Pancreas (tissue), 10 donors: Measurements from ENCODE around the gene CASP4. TPM values are rescaled to one million over a fixed set of nuclear protein-coding genes. Genes with fewer than 3 reads are reported as not detected.

ENCODE experiments used
- ATAC-seq, 4 donors: fragments of 200-7000 bp; cut with Tn5 transposase; one replicate each; pipeline versions ENCODE4 v1.8.0 to v1.9.1; 2020; ENCODE audit warnings: mild to moderate bottlenecking in 4 of 4, moderate library complexity in 4 of 4
- DNase-seq, 6 donors: peaks; one replicate each; pipeline ENCODE4 v3.0.0-alpha.2; 2020
- FAIRE-seq: peaks from 2 replicates; lab custom pipeline; 2012; peaks lifted over from hg19 to GRCh38; lab: Jason Lieb, UNC
- H3K27ac ChIP-seq, 4 donors: fragments of 200-600 bp; sonication (generic); 1 replicate in 3 of 4; 2 replicates in 1 of 4; pipeline versions ENCODE4 v1.5.0 to v1.8.0; 2020
- H3K27me3 ChIP-seq, 4 donors: fragments of 200-600 bp; one replicate each; pipeline ENCODE4 v1.8.0; 2021
- H3K36me3 ChIP-seq, 3 donors: fragments of 200-600 bp; sonication (generic) in 1 of 3; one replicate each; pipeline versions ENCODE4 v1.5.0 to v1.8.0; 2020 to 2021
- H3K4me1 ChIP-seq, 3 donors: fragments of 200-600 bp; one replicate each; pipeline ENCODE4 v1.8.0; 2021
- H3K4me3 ChIP-seq, 4 donors: fragments of 200-600 bp; sonication (generic) in 2 of 4; one replicate each; pipeline versions ENCODE4 v1.5.0 to v1.8.0; 2020 to 2021
- H3K9me3 ChIP-seq, 4 donors: fragments of 200-600 bp; one replicate each; pipeline ENCODE4 v1.8.0; 2021
- WGBS, 2 donors: extraction: QIAGEN DNeasy Blood & Tissue Kit; methylation state at CpG; one replicate each; pipeline ENCODE4 v1.1.7; 2013; 5-methylcytosine and 5-hydroxymethylcytosine counted together
- intact Hi-C, 3 donors: fragments of 100-400 bp; cut with DNase I; formaldehyde crosslinking; loops; one replicate each; pipeline versions ENCODE4 v1.11.1 to v1.14.2; 2022
- polyA plus RNA-seq, 2 donors: library from polyadenylated mRNA; stranded (reverse); fragments of 200-250 nt; gene quantifications; one replicate each; pipeline ENCODE4 v1.2.3, GENCODE V29; 2013
- total RNA-seq, 6 donors: library from RNA; stranded (reverse); fragmentation: NEBNext Ultra II Directional in 4 of 6; extraction: Animal tissue kit (Norgen Biotek cat#: 25700) in 4 of 6; gene quantifications; one replicate each; pipeline versions ENCODE4 v1.2.1 to v1.2.4, GENCODE V29; 2021 to 2023
- TF ChIP-seq, protein P1 (sequence below), 4 donors: fragments of 200-600 bp; sonication (generic) in 3 of 4; IDR thresholded peaks; one replicate each; pipeline versions ENCODE4 v1.5.0 to v1.8.0; 2021; ENCODE audit warnings: antibody characterized with exemption in 4 of 4
- donor health status: healthy with polysubstance abuse.
- donor health status: DM: no; HTN: no; CAD: no; lungs with moderate emphysema.
- donor health status: DM: no; HTN: no; CAD: no.
- donor health status: control.
- donor health status: control.
- donor health status: Bipolar disorder and iron deficiency.
- donor health status: DM: yes; HTN: yes; CAD: no.
- donor health status: DM: no; HTN: no; CAD: no.
- donor health status: DM: no; HTN: no; CAD: no.
- donor health status: DM: yes; HTN: yes; CAD: no.

Gene CASP4
- 10 to 100 TPM; 29.7 to 60.8 (median 42.9) TPM for total RNA-seq
- polyA plus RNA-seq = 10 to 100 TPM; 39.2 to 46.0 TPM

DNA sequence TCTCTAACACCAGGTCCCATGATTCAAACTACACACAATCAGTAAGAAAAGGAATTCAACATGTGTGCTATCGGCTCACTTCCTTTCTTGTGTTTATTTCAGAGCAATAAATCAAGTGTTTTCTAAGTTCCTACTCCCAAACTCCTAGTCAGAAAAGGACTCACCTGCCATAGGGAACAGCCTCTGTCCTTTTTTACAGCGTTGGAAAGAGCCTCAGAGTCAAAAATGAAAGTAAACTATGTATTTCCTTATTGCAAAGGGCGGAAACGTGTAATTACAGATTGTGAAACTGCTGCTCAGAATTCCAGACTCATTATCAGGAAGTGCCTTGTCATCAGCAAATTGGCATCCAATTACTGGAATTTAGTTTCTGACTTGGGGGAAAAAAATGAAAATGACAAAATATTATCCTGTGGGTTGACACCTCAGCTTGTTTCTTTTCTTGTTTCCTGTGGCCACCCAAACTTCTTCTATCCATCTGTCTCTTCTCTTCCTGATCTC is at the start of gene CASP4:
TSS of gene CASP4 (minus strand) at position 220 of the 501 bp plus-strand sequence. CDS start at position 171, 49 bp downstream.
- Histone ChIP-seq H3K4me3 (peak within 1 kb of the TSS; percentile 6 to 53 (median 42)), H3K36me3 (no peaks in the 10 kb centered on the region), H3K4me1 (peaks cover 0 to 21% (median 14%) of the 10 kb centered on the region in 3 donors), H3K27ac (peak within 1 kb of the TSS; percentile 68 to 92 (median 80)), H3K9me3 (no peaks in the 10 kb centered on the region), H3K27me3 (no peaks in the 10 kb centered on the region)
- ATAC-seq (peak; percentile 87 to 94 (median 88)), FAIRE-seq (peak; percentile 88), DNase-seq (peak in 3 of 6 donors; percentile 19 to 33 (median 22))
- 0 to 1% methylated on average over 4 of the region's 4 CpGs for WGBS, 2 donors
- TF ChIP-seq, protein P1, sequence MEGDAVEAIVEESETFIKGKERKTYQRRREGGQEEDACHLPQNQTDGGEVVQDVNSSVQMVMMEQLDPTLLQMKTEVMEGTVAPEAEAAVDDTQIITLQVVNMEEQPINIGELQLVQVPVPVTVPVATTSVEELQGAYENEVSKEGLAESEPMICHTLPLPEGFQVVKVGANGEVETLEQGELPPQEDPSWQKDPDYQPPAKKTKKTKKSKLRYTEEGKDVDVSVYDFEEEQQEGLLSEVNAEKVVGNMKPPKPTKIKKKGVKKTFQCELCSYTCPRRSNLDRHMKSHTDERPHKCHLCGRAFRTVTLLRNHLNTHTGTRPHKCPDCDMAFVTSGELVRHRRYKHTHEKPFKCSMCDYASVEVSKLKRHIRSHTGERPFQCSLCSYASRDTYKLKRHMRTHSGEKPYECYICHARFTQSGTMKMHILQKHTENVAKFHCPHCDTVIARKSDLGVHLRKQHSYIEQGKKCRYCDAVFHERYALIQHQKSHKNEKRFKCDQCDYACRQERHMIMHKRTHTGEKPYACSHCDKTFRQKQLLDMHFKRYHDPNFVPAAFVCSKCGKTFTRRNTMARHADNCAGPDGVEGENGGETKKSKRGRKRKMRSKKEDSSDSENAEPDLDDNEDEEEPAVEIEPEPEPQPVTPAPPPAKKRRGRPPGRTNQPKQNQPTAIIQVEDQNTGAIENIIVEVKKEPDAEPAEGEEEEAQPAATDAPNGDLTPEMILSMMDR (IDR thresholded peaks at IDR 0.05) = no peak
- intact Hi-C loops = no loop called here

DNA sequence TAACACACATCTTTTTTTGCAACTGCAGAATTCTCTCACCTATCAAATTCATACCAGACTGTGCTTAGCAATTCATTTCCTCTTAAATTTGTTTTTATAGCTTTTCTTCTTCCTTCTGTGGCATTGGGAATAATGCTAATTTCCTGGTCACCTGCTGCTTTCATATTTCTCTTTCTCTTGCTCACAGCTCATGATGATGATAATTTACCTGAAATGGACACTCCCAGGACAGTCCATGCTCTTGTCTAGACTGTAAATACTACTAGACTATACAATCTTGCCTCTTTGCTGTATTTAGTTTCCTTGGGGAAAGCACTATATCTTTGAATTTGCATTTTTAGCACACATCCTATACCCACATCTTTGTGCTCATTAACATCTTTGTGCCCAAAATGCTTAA is 39.1 kb upstream of the CASP4 start:
- DNase-seq = no peak
- Histone ChIP-seq H3K27ac (no peak overlapping the region), H3K27me3 (no peaks in the 10 kb centered on the region), H3K9me3 (no peaks in the 10 kb centered on the region), H3K4me1 (no peaks in the 10 kb centered on the region), H3K36me3 (no peaks in the 10 kb centered on the region), H3K4me3 (no peak overlapping the region)
- intact Hi-C loops = no loop called here
- no peak for ATAC-seq
- TF ChIP-seq, protein P1 (IDR thresholded peaks at IDR 0.05) = no peak
- FAIRE-seq = no peak

DNA sequence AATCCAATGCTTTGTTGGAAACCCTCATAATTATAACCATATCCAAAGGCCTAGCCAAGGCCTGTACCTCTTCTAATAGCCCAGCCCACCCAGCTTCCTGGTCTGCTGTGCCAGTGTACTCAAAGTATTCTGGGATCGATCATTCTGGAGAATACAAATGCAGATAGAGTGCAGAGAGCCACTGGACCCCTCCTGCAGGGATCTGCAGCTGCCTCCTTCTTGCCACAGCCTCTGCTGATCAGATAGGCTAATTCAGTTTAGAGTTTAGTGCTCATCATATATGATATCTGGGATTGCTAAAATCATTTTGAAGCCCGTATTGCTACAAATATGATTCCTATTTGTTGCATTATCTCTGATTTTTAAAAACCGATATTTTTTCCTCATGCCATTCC is 37.1 kb upstream of the CASP4 start:
- intact Hi-C loops = no loop called here
- 62 to 63% methylated on average over 3 of the region's 3 CpGs for WGBS, 2 donors
- Histone ChIP-seq H3K27me3 (no peaks in the 10 kb centered on the region), H3K27ac (no peak overlapping the region), H3K9me3 (no peaks in the 10 kb centered on the region), H3K4me3 (no peak overlapping the region), H3K36me3 (no peaks in the 10 kb centered on the region), H3K4me1 (no peaks in the 10 kb centered on the region)
- TF ChIP-seq, protein P1 (IDR thresholded peaks at IDR 0.05) = no peak
- FAIRE-seq (no peak), DNase-seq (no peak), ATAC-seq (no peak)

DNA sequence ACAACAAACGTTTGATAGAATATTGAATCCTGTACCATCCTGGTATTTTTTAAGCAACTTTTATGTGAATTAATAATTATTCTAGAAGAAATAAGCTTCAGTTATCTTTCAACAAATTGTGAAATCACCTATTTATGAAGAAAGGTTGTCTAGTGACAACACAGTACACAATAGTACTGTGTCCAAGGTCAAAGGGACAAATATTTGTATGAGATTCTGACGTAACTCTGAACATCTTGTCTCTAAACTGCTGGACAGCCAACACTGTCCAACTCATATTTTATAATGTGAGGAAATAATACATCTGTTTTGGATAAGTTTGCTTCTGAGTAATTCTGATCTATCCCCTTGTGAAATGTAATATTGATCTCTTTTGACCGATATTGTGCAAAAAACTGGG is 35.6 kb upstream of the CASP4 start:
- H3K4me1 ChIP-seq = no peaks in the 10 kb centered on the region
- H3K27me3 ChIP-seq = no peaks in the 10 kb centered on the region
- H3K4me3 ChIP-seq = no peak overlapping the region
- TF ChIP-seq, protein P1 (IDR thresholded peaks at IDR 0.05) = no peak
- intact Hi-C loops = no loop called here
- FAIRE-seq = no peak
- H3K36me3 ChIP-seq = no peaks in the 10 kb centered on the region
- no peaks in the 10 kb centered on the region for H3K9me3 ChIP-seq
- no peak for ATAC-seq
- no peak overlapping the region for H3K27ac ChIP-seq
- DNase-seq = no peak
- WGBS, 2 donors = 41 to 43% methylated on average over 3 of the region's 3 CpGs

DNA sequence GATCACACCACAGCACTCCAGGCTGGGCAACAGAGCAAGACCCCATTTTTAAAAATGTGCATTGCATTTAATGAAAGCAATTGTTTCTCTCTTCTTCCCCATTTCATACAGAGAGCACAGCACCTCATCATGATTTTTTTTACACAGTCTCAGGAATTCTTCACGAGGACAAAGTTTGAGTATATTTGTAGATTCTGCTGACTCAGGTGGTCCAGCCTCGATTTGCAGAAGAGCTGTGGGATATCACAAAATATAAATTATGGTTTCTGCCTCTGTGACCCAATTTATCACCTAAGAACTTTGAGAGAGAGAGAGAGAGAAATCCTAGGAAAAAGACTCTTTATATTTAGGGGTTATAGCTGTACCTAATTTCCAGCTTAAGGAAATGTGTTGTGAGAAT is 34.8 kb upstream of the CASP4 start:
- Histone ChIP-seq H3K27me3 (no peaks in the 10 kb centered on the region), H3K36me3 (no peaks in the 10 kb centered on the region), H3K4me1 (no peaks in the 10 kb centered on the region), H3K9me3 (no peaks in the 10 kb centered on the region), H3K27ac (no peak overlapping the region), H3K4me3 (no peak overlapping the region)
- no peak for ATAC-seq
- FAIRE-seq = no peak
- TF ChIP-seq, protein P1 (IDR thresholded peaks at IDR 0.05) = no peak
- no peak for DNase-seq
- intact Hi-C loops = no loop called here
- WGBS, 2 donors = 70 to 76% methylated on average over 2 of the region's 2 CpGs
